Astrocyte (in vitro differentiated cells and primary cell): ENCODE data around the gene IPO4.

Experiments
- CTCF ChIP-seq: IDR thresholded peaks from 2 replicates; pipeline ENCODE4 v1.5.1; 2011; ENCODE audit warnings: low read depth, mild to moderate bottlenecking, inconsistent platforms, low read length, moderate library complexity; ENCODE audit not compliant: insufficient read depth
- EZH2 ChIP-seq: IDR thresholded peaks from 2 replicates; pipeline ENCODE4 v1.6.1; 2012; ENCODE audit warnings: mild to moderate bottlenecking, low read length, inconsistent platforms; ENCODE audit not compliant: insufficient read depth

DNA sequence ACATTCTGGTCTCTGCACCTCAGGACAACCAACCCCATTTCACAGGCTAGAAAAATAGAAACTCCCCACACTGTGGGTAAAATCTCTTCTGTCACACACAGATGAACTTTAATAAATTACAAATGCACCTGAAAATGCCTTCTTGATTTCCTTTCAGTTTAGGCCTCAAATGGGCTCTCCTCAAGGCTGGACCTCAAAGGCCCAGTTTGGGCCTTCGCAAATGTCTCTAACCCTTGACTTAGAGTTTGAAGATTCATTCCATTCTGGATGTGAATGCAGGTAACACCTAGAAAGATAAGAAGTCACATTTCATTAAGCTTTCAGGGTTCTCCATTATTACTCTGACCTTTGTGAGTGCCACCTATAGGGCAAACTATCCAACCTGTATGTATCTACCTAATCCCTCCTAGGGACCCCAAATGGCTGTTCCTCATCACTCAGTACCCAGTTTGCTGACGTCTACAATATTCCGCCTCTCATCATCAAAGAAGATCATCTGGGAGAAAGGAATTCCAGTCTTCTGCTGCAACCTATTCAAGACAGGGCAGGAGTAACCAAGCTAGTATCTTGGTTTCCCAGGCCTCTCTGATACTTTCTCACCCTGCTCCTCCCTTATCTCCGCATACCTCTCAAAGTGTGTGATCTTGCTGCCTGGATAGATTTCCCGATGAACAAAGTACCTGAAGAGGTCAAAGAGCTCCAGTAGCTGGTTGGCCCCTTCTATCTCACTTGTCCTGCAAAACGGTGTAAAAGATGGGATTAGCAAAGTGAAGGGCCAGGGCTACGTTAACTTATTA is 25.4 kb upstream of the IPO4 start:
- TF ChIP-seq CTCF: no peak
- no peak for TF ChIP-seq EZH2
